ENCODE data around the gene KCTD10.

The KCTD10 gene

DNA sequence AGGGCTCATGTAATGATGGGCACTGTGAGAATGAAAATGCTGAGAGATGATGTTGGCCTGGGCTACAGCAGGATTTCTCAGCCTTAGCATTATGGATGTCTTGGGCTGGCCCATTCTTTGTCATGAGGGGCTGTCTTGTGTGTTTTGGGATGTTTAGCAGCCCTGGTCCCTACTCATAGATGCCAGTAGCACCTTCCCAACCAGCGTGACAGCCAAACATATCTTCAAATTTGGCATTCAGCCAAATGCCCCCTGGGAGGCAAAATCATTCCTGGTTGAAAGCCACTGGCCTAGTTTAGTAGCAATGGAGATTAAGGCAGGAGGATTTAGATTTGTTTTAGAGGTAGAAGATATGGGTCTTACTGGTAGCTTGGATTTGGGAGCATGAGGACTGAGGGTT is 27.0 kb upstream of the KCTD10 start:
- TF ChIP-seq TAF1 (IDR thresholded peaks at IDR 0.05; ENCODE audit: borderline replicate concordance, insufficient read depth, low read length) (no peak), SIN3A (IDR thresholded peaks at IDR 0.05; ENCODE audit: borderline replicate concordance, insufficient read depth, low read length) (no peak), FOXP2 (optimal IDR thresholded peaks at IDR 0.05; ENCODE audit: borderline replicate concordance, extremely low read depth, extremely low read length, insufficient read depth) (no peak), POLR2AphosphoS5 (IDR thresholded peaks at IDR 0.05; ENCODE audit: low read depth, low read length) (no peak)
- TF ChIP-seq, protein P1, sequence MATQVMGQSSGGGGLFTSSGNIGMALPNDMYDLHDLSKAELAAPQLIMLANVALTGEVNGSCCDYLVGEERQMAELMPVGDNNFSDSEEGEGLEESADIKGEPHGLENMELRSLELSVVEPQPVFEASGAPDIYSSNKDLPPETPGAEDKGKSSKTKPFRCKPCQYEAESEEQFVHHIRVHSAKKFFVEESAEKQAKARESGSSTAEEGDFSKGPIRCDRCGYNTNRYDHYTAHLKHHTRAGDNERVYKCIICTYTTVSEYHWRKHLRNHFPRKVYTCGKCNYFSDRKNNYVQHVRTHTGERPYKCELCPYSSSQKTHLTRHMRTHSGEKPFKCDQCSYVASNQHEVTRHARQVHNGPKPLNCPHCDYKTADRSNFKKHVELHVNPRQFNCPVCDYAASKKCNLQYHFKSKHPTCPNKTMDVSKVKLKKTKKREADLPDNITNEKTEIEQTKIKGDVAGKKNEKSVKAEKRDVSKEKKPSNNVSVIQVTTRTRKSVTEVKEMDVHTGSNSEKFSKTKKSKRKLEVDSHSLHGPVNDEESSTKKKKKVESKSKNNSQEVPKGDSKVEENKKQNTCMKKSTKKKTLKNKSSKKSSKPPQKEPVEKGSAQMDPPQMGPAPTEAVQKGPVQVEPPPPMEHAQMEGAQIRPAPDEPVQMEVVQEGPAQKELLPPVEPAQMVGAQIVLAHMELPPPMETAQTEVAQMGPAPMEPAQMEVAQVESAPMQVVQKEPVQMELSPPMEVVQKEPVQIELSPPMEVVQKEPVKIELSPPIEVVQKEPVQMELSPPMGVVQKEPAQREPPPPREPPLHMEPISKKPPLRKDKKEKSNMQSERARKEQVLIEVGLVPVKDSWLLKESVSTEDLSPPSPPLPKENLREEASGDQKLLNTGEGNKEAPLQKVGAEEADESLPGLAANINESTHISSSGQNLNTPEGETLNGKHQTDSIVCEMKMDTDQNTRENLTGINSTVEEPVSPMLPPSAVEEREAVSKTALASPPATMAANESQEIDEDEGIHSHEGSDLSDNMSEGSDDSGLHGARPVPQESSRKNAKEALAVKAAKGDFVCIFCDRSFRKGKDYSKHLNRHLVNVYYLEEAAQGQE (IDR thresholded peaks at IDR 0.05; ENCODE audit: insufficient read depth in 1 of 2, low read depth in 2 of 2, low read length in 2 of 2): no peak

- TF ChIP-seq FOXP2 (optimal IDR thresholded peaks at IDR 0.05; ENCODE audit: borderline replicate concordance, extremely low read depth, extremely low read length, insufficient read depth) (no peak), POLR2AphosphoS5 (IDR thresholded peaks at IDR 0.05; ENCODE audit: low read depth, low read length) (no peak), SIN3A (IDR thresholded peaks at IDR 0.05; ENCODE audit: borderline replicate concordance, insufficient read depth, low read length) (no peak), TAF1 (IDR thresholded peaks at IDR 0.05; ENCODE audit: borderline replicate concordance, insufficient read depth, low read length) (no peak)
- TF ChIP-seq, protein P1 (IDR thresholded peaks at IDR 0.05; ENCODE audit: insufficient read depth in 1 of 2, low read depth in 2 of 2, low read length in 2 of 2): no peak
Measured at GRCh38 chr12:109503611-109504010, 26.5 kb upstream of the KCTD10 start.

GRCh38 chr12:109502332-109502731 is 25.2 kb upstream of the KCTD10 start:
- TF ChIP-seq SIN3A (IDR thresholded peaks at IDR 0.05; ENCODE audit: borderline replicate concordance, insufficient read depth, low read length) (no peak), POLR2AphosphoS5 (IDR thresholded peaks at IDR 0.05; ENCODE audit: low read depth, low read length) (no peak), TAF1 (IDR thresholded peaks at IDR 0.05; ENCODE audit: borderline replicate concordance, insufficient read depth, low read length) (no peak), FOXP2 (optimal IDR thresholded peaks at IDR 0.05; ENCODE audit: borderline replicate concordance, extremely low read depth, extremely low read length, insufficient read depth) (no peak)
- TF ChIP-seq, protein P1 (IDR thresholded peaks at IDR 0.05; ENCODE audit: insufficient read depth in 1 of 2, low read depth in 2 of 2, low read length in 2 of 2): no peak

DNA sequence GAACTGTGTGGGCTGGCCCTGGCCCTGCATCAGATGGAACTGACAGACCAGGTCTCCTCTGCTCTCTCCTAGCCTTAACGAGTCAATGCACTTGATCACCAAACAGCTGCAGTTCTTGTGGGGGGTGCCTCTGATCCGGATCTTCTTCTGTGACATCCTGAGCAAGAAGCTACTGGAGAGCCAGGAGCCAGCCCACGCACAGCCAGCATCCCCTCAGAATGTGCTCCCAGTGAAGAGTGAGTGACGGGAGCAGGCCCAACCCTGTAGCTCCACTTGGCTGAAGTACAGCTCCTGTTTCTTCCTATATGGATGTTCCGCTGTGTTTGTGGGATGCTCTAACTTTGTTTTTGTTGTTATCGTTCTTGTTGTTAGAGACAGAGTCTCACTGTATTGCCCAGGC is 24.2 kb upstream of the KCTD10 start:
- TF ChIP-seq POLR2AphosphoS5 (IDR thresholded peaks at IDR 0.05; ENCODE audit: low read depth, low read length): no peak
- TF ChIP-seq, protein P1 (IDR thresholded peaks at IDR 0.05; ENCODE audit: insufficient read depth in 1 of 2, low read depth in 2 of 2, low read length in 2 of 2): no peak
- no peak for TF ChIP-seq TAF1 (IDR thresholded peaks at IDR 0.05; ENCODE audit: borderline replicate concordance, insufficient read depth, low read length)

Measured in PFSK-1 (cell line).